ENCODE measurements around the gene UTY. TPM values are rescaled to one million over a fixed set of nuclear protein-coding genes. Genes with fewer than 3 reads are reported as not detected.

Gene UTY
- total and polyA plus RNA-seq, 2 donors: 9.4 TPM; not detected in 1

- no peak for DNase-seq (ENCODE audit: low read depth in 6 of 9, low spot score in 9 of 9)
- no peaks in the 10 kb centered on the region for H3K4me1 ChIP-seq (ENCODE audit: control insufficient read depth in 2 of 2, insufficient read depth in 2 of 2, low read length in 2 of 2)
- H3K4me3 ChIP-seq (ENCODE audit: low read length in 2 of 2): no peak overlapping the region
- no peaks in the 10 kb centered on the region for H3K9me3 ChIP-seq (ENCODE audit: control insufficient read depth in 2 of 2, insufficient read depth in 1 of 2, low read length in 1 of 2)
- peaks cover 0 to 4% of the 10 kb centered on the region in 2 donors for H3K36me3 ChIP-seq (ENCODE audit: control insufficient read depth in 2 of 2, insufficient read depth in 2 of 2, low read length in 1 of 2)
- 94% methylated on average over 2 of the region's 2 CpGs for WGBS
- no peaks in the 10 kb centered on the region for H3K27me3 ChIP-seq (ENCODE audit: control insufficient read depth in 2 of 2, insufficient read depth in 1 of 2, low read length in 1 of 2)
- no peak overlapping the region for H3K27ac ChIP-seq (ENCODE audit: low read depth in 1 of 2, low read length in 1 of 2)
Measured at GRCh38 chrY:13363641-13364040, 116.2 kb downstream of the UTY start.

- peaks cover 0 to 4% of the 10 kb centered on the region in 2 donors for H3K36me3 ChIP-seq (ENCODE audit: control insufficient read depth in 2 of 2, insufficient read depth in 2 of 2, low read length in 1 of 2)
- H3K27me3 ChIP-seq (ENCODE audit: control insufficient read depth in 2 of 2, insufficient read depth in 1 of 2, low read length in 1 of 2): no peaks in the 10 kb centered on the region
- H3K9me3 ChIP-seq (ENCODE audit: control insufficient read depth in 2 of 2, insufficient read depth in 1 of 2, low read length in 1 of 2): no peaks in the 10 kb centered on the region
- no peak overlapping the region for H3K27ac ChIP-seq (ENCODE audit: low read depth in 1 of 2, low read length in 1 of 2)
- WGBS: 100% methylated on average over 2 of the region's 2 CpGs
- no peaks in the 10 kb centered on the region for H3K4me1 ChIP-seq (ENCODE audit: control insufficient read depth in 2 of 2, insufficient read depth in 2 of 2, low read length in 2 of 2)
- H3K4me3 ChIP-seq (ENCODE audit: low read length in 2 of 2): no peak overlapping the region
- no peak for DNase-seq (ENCODE audit: low read depth in 6 of 9, low spot score in 9 of 9)
Measured at GRCh38 chrY:13362662-13363061, 117.2 kb downstream of the UTY start.

GRCh38 chrY:13361656-13362636 is 117.9 kb downstream of the UTY start:
- Histone ChIP-seq H3K36me3 (ENCODE audit: control insufficient read depth in 2 of 2, insufficient read depth in 2 of 2, low read length in 1 of 2) (peaks cover 0 to 4% of the 10 kb centered on the region in 2 donors), H3K4me3 (ENCODE audit: low read length in 2 of 2) (no peak overlapping the region), H3K27me3 (ENCODE audit: control insufficient read depth in 2 of 2, insufficient read depth in 1 of 2, low read length in 1 of 2) (no peaks in the 10 kb centered on the region), H3K4me1 (ENCODE audit: control insufficient read depth in 2 of 2, insufficient read depth in 2 of 2, low read length in 2 of 2) (no peaks in the 10 kb centered on the region), H3K27ac (ENCODE audit: low read depth in 1 of 2, low read length in 1 of 2) (no peak overlapping the region), H3K9me3 (ENCODE audit: control insufficient read depth in 2 of 2, insufficient read depth in 1 of 2, low read length in 1 of 2) (no peaks in the 10 kb centered on the region)
- 94% methylated on average over 2 of the region's 2 CpGs for WGBS
- DNase-seq (ENCODE audit: low read depth in 6 of 9, low spot score in 9 of 9): no peak

- no peak for DNase-seq (ENCODE audit: low read depth in 6 of 9, low spot score in 9 of 9)
- 92% methylated on average over 4 of the region's 4 CpGs for WGBS
- Histone ChIP-seq H3K27me3 (ENCODE audit: control insufficient read depth in 2 of 2, insufficient read depth in 1 of 2, low read length in 1 of 2) (no peaks in the 10 kb centered on the region), H3K36me3 (ENCODE audit: control insufficient read depth in 2 of 2, insufficient read depth in 2 of 2, low read length in 1 of 2) (peaks cover 0 to 16% of the 10 kb centered on the region in 2 donors), H3K4me3 (ENCODE audit: low read length in 2 of 2) (no peak overlapping the region), H3K9me3 (ENCODE audit: control insufficient read depth in 2 of 2, insufficient read depth in 1 of 2, low read length in 1 of 2) (no peaks in the 10 kb centered on the region), H3K27ac (ENCODE audit: low read depth in 1 of 2, low read length in 1 of 2) (no peak overlapping the region), H3K4me1 (ENCODE audit: control insufficient read depth in 2 of 2, insufficient read depth in 2 of 2, low read length in 2 of 2) (no peaks in the 10 kb centered on the region)
Measured at GRCh38 chrY:13351443-13351842, 128.4 kb downstream of the UTY start.

- Histone ChIP-seq H3K27me3 (ENCODE audit: control insufficient read depth in 2 of 2, insufficient read depth in 1 of 2, low read length in 1 of 2) (no peaks in the 10 kb centered on the region), H3K36me3 (ENCODE audit: control insufficient read depth in 2 of 2, insufficient read depth in 2 of 2, low read length in 1 of 2) (peaks cover 0 to 13% of the 10 kb centered on the region in 2 donors), H3K4me3 (ENCODE audit: low read length in 2 of 2) (no peak overlapping the region), H3K27ac (ENCODE audit: low read depth in 1 of 2, low read length in 1 of 2) (no peak overlapping the region), H3K4me1 (ENCODE audit: control insufficient read depth in 2 of 2, insufficient read depth in 2 of 2, low read length in 2 of 2) (no peaks in the 10 kb centered on the region), H3K9me3 (ENCODE audit: control insufficient read depth in 2 of 2, insufficient read depth in 1 of 2, low read length in 1 of 2) (no peaks in the 10 kb centered on the region)
- DNase-seq (ENCODE audit: low read depth in 6 of 9, low spot score in 9 of 9): no peak
- 95% methylated on average over 5 of the region's 5 CpGs for WGBS
Measured at GRCh38 chrY:13347106-13347505, 132.7 kb downstream of the UTY start.

GRCh38 chrY:13345549-13345948 is 134.3 kb downstream of the UTY start:
- Histone ChIP-seq H3K4me1 (ENCODE audit: control insufficient read depth in 2 of 2, insufficient read depth in 2 of 2, low read length in 2 of 2) (no peaks in the 10 kb centered on the region), H3K27me3 (ENCODE audit: control insufficient read depth in 2 of 2, insufficient read depth in 1 of 2, low read length in 1 of 2) (no peaks in the 10 kb centered on the region), H3K4me3 (ENCODE audit: low read length in 2 of 2) (no peak overlapping the region), H3K36me3 (ENCODE audit: control insufficient read depth in 2 of 2, insufficient read depth in 2 of 2, low read length in 1 of 2) (peaks cover 0 to 9% of the 10 kb centered on the region in 2 donors), H3K9me3 (ENCODE audit: control insufficient read depth in 2 of 2, insufficient read depth in 1 of 2, low read length in 1 of 2) (no peaks in the 10 kb centered on the region), H3K27ac (ENCODE audit: low read depth in 1 of 2, low read length in 1 of 2) (no peak overlapping the region)
- DNase-seq (ENCODE audit: low read depth in 6 of 9, low spot score in 9 of 9): no peak
- 99% methylated on average over 3 of the region's 3 CpGs for WGBS

GRCh38 chrY:13343307-13343946 is 136.4 kb downstream of the UTY start:
- H3K9me3 ChIP-seq (ENCODE audit: control insufficient read depth in 2 of 2, insufficient read depth in 1 of 2, low read length in 1 of 2): no peaks in the 10 kb centered on the region
- H3K36me3 ChIP-seq (ENCODE audit: control insufficient read depth in 2 of 2, insufficient read depth in 2 of 2, low read length in 1 of 2): peaks cover 0 to 19% of the 10 kb centered on the region in 2 donors
- no peak overlapping the region for H3K4me3 ChIP-seq (ENCODE audit: low read length in 2 of 2)
- no peaks in the 10 kb centered on the region for H3K27me3 ChIP-seq (ENCODE audit: control insufficient read depth in 2 of 2, insufficient read depth in 1 of 2, low read length in 1 of 2)
- H3K27ac ChIP-seq (ENCODE audit: low read depth in 1 of 2, low read length in 1 of 2): no peak overlapping the region
- no peaks in the 10 kb centered on the region for H3K4me1 ChIP-seq (ENCODE audit: control insufficient read depth in 2 of 2, insufficient read depth in 2 of 2, low read length in 2 of 2)
- 82% methylated on average over 8 of the region's 8 CpGs for WGBS
- peak in 5 of 9 donors; percentile 6 to 15 (median 11) for DNase-seq (ENCODE audit: low read depth in 6 of 9, low spot score in 9 of 9)

- DNase-seq (ENCODE audit: low read depth in 6 of 9, low spot score in 9 of 9): no peak
- Histone ChIP-seq H3K27me3 (ENCODE audit: control insufficient read depth in 2 of 2, insufficient read depth in 1 of 2, low read length in 1 of 2) (no peaks in the 10 kb centered on the region), H3K4me1 (ENCODE audit: control insufficient read depth in 2 of 2, insufficient read depth in 2 of 2, low read length in 2 of 2) (no peaks in the 10 kb centered on the region), H3K9me3 (ENCODE audit: control insufficient read depth in 2 of 2, insufficient read depth in 1 of 2, low read length in 1 of 2) (no peaks in the 10 kb centered on the region), H3K36me3 (ENCODE audit: control insufficient read depth in 2 of 2, insufficient read depth in 2 of 2, low read length in 1 of 2) (peaks cover 0 to 28% of the 10 kb centered on the region in 2 donors), H3K4me3 (ENCODE audit: low read length in 2 of 2) (no peak overlapping the region), H3K27ac (ENCODE audit: low read depth in 1 of 2, low read length in 1 of 2) (no peak overlapping the region)
- WGBS: 92% methylated on average over 5 of the region's 5 CpGs
Measured at GRCh38 chrY:13339939-13340338, 139.9 kb downstream of the UTY start.

- H3K27me3 ChIP-seq (ENCODE audit: control insufficient read depth in 2 of 2, insufficient read depth in 1 of 2, low read length in 1 of 2): no peaks in the 10 kb centered on the region
- no peak overlapping the region for H3K4me3 ChIP-seq (ENCODE audit: low read length in 2 of 2)
- no peaks in the 10 kb centered on the region for H3K4me1 ChIP-seq (ENCODE audit: control insufficient read depth in 2 of 2, insufficient read depth in 2 of 2, low read length in 2 of 2)
- H3K36me3 ChIP-seq (ENCODE audit: control insufficient read depth in 2 of 2, insufficient read depth in 2 of 2, low read length in 1 of 2): peaks cover 0 to 28% of the 10 kb centered on the region in 2 donors
- no peak overlapping the region for H3K27ac ChIP-seq (ENCODE audit: low read depth in 1 of 2, low read length in 1 of 2)
- no peak for DNase-seq (ENCODE audit: low read depth in 6 of 9, low spot score in 9 of 9)
- H3K9me3 ChIP-seq (ENCODE audit: control insufficient read depth in 2 of 2, insufficient read depth in 1 of 2, low read length in 1 of 2): no peaks in the 10 kb centered on the region
- WGBS: 98% methylated on average over 9 of the region's 9 CpGs
Measured at GRCh38 chrY:13339381-13339780, 140.5 kb downstream of the UTY start.

All from thymus (tissue), 11 donors.